ENCODE results near the gene CAPSL.

Gene CAPSL

DNA sequence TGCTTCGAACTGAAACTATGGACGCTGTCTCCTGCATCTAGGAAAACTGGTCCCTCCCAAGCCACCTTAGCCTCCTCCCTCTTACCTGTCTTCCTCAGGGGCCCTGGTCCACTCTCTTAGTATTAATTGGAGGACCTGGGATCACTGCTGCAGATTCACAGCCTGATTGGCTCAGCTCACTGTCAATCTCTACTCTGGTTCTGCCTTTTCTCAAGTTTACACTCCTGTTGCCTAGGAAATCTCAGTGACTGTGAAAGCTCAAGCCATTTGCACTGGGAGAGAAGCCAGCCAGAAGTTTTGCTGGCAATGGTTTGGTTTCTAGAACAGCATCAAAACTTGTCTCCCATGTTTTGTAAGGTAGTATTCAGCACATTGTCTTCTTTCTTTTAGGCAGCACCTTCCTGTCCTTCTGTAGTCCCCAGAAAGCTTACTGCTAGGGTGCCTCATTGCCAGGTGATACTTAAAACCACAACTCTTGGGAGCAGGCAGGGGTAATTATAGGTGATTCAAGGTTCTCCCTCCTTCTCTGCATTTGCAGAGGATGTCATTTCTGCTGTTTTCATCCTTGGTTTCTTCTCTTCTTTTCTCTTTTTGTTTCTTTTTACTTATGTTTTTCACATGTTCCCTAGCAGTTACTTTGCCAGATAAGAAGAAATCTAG, at the start of gene CAPSL:
Gene CAPSL, minus strand, starts transcription at position 55 of the 660 bp plus-strand sequence. CDS start 17,502 bp downstream, outside the sequence.
- ATAC-seq = peak; percentile 81
- TF ChIP-seq TOX (CRISPR knock-in tag; IDR thresholded peaks at IDR 0.05; ENCODE audit: borderline replicate concordance) (no peak), ZC3H10 (CRISPR knock-in tag; IDR thresholded peaks at IDR 0.05) (no peak), ESRRG (CRISPR knock-in tag; IDR thresholded peaks at IDR 0.05) (no peak), OSR1 (CRISPR knock-in tag; IDR thresholded peaks at IDR 0.05) (no peak), ARNTL (CRISPR knock-in tag; IDR thresholded peaks at IDR 0.05; ENCODE audit: borderline replicate concordance, low read depth) (no peak), PPARA (CRISPR knock-in tag; IDR thresholded peaks at IDR 0.05; ENCODE audit: borderline replicate concordance) (no peak), ZNF8 (CRISPR knock-in tag; IDR thresholded peaks at IDR 0.05) (no peak), ZFP3 (CRISPR knock-in tag; IDR thresholded peaks at IDR 0.05) (no peak), POU6F1 (CRISPR knock-in tag; IDR thresholded peaks at IDR 0.05; ENCODE audit: borderline replicate concordance, low read depth) (no peak), CSDC2 (CRISPR knock-in tag; IDR thresholded peaks at IDR 0.05) (no peak)
- TF ChIP-seq, protein P1, sequence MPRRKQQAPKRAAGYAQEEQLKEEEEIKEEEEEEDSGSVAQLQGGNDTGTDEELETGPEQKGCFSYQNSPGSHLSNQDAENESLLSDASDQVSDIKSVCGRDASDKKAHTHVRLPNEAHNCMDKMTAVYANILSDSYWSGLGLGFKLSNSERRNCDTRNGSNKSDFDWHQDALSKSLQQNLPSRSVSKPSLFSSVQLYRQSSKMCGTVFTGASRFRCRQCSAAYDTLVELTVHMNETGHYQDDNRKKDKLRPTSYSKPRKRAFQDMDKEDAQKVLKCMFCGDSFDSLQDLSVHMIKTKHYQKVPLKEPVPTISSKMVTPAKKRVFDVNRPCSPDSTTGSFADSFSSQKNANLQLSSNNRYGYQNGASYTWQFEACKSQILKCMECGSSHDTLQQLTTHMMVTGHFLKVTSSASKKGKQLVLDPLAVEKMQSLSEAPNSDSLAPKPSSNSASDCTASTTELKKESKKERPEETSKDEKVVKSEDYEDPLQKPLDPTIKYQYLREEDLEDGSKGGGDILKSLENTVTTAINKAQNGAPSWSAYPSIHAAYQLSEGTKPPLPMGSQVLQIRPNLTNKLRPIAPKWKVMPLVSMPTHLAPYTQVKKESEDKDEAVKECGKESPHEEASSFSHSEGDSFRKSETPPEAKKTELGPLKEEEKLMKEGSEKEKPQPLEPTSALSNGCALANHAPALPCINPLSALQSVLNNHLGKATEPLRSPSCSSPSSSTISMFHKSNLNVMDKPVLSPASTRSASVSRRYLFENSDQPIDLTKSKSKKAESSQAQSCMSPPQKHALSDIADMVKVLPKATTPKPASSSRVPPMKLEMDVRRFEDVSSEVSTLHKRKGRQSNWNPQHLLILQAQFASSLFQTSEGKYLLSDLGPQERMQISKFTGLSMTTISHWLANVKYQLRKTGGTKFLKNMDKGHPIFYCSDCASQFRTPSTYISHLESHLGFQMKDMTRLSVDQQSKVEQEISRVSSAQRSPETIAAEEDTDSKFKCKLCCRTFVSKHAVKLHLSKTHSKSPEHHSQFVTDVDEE (CRISPR knock-in tag; IDR thresholded peaks at IDR 0.05) = no peak

- ATAC-seq = no peak
- TF ChIP-seq ISL1 (CRISPR knock-in tag; IDR thresholded peaks at IDR 0.05) (no peak), POU6F1 (CRISPR knock-in tag; IDR thresholded peaks at IDR 0.05; ENCODE audit: borderline replicate concordance, low read depth) (no peak), ZNF8 (CRISPR knock-in tag; IDR thresholded peaks at IDR 0.05) (no peak), TOX (CRISPR knock-in tag; IDR thresholded peaks at IDR 0.05; ENCODE audit: borderline replicate concordance) (no peak), ZC3H10 (CRISPR knock-in tag; IDR thresholded peaks at IDR 0.05) (no peak), ZFP3 (CRISPR knock-in tag; IDR thresholded peaks at IDR 0.05) (no peak), CSDC2 (CRISPR knock-in tag; IDR thresholded peaks at IDR 0.05) (no peak), ZFP30 (CRISPR knock-in tag; IDR thresholded peaks at IDR 0.05) (no peak), OSR1 (CRISPR knock-in tag; IDR thresholded peaks at IDR 0.05) (no peak)
Measured at GRCh38 chr5:35987776-35988175, 49.4 kb upstream of the CAPSL start.

GRCh38 chr5:35979715-35980114, 41.3 kb upstream of the CAPSL start:
- ATAC-seq = no peak
- TF ChIP-seq TOX (CRISPR knock-in tag; IDR thresholded peaks at IDR 0.05; ENCODE audit: borderline replicate concordance) (no peak), PPARA (CRISPR knock-in tag; IDR thresholded peaks at IDR 0.05; ENCODE audit: borderline replicate concordance) (no peak), ZFP3 (CRISPR knock-in tag; IDR thresholded peaks at IDR 0.05) (no peak), ISL1 (CRISPR knock-in tag; IDR thresholded peaks at IDR 0.05) (no peak), BACH2 (CRISPR knock-in tag; IDR thresholded peaks at IDR 0.05; ENCODE audit: borderline replicate concordance) (no peak), POU6F1 (CRISPR knock-in tag; IDR thresholded peaks at IDR 0.05; ENCODE audit: borderline replicate concordance, low read depth) (no peak), GLIS3 (CRISPR knock-in tag; IDR thresholded peaks at IDR 0.05) (no peak), ZC3H10 (CRISPR knock-in tag; IDR thresholded peaks at IDR 0.05) (no peak), CSDC2 (CRISPR knock-in tag; IDR thresholded peaks at IDR 0.05) (no peak), TCF4 (CRISPR knock-in tag; IDR thresholded peaks at IDR 0.05; ENCODE audit: borderline replicate concordance) (no peak), PATZ1 (CRISPR knock-in tag; IDR thresholded peaks at IDR 0.05; ENCODE audit: borderline replicate concordance) (no peak), OSR1 (CRISPR knock-in tag; IDR thresholded peaks at IDR 0.05) (no peak), ARNTL (CRISPR knock-in tag; IDR thresholded peaks at IDR 0.05; ENCODE audit: borderline replicate concordance, low read depth) (no peak), ZNF70 (CRISPR knock-in tag; IDR thresholded peaks at IDR 0.05) (no peak), RARB (CRISPR knock-in tag; IDR thresholded peaks at IDR 0.05) (no peak), ESRRG (CRISPR knock-in tag; IDR thresholded peaks at IDR 0.05) (no peak)
- TF ChIP-seq, protein P1 (CRISPR knock-in tag; IDR thresholded peaks at IDR 0.05) = no peak
- TF ChIP-seq, protein P2, sequence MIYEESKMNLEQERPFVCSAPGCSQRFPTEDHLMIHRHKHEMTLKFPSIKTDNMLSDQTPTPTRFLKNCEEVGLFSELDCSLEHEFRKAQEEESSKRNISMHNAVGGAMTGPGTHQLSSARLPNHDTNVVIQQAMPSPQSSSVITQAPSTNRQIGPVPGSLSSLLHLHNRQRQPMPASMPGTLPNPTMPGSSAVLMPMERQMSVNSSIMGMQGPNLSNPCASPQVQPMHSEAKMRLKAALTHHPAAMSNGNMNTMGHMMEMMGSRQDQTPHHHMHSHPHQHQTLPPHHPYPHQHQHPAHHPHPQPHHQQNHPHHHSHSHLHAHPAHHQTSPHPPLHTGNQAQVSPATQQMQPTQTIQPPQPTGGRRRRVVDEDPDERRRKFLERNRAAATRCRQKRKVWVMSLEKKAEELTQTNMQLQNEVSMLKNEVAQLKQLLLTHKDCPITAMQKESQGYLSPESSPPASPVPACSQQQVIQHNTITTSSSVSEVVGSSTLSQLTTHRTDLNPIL (CRISPR knock-in tag; IDR thresholded peaks at IDR 0.05; ENCODE audit: low read depth) = no peak

All from SK-N-SH treated with all-trans-retinoic acid at 6 μM for 48 hours (cell line).